ENCODE measurements around the gene IRF9. TPM values are rescaled to one million over a fixed set of nuclear protein-coding genes. Genes with fewer than 3 reads are reported as not detected.

Gene IRF9
- total and polyA plus RNA-seq, 2 donors from 2014 or later, result 88.9 to 141 TPM

GRCh38 chr14:24172871-24173281, 11.8 kb downstream of the IRF9 start:
- Histone ChIP-seq H3K4me3 (ENCODE audit: low read length in 3 of 3) (peak overlapping the region in 2 of 3 donors; percentile 44 to 69), H3K36me3 (ENCODE audit: control insufficient read depth in 2 of 3, insufficient read depth in 3 of 3, low read length in 3 of 3) (no peaks in the 10 kb centered on the region), H3K27me3 (ENCODE audit: control insufficient read depth, insufficient read depth, low read length) (no peaks in the 10 kb centered on the region), H3K27ac (ENCODE audit: low read depth in 2 of 2, low read length in 2 of 2) (no peak overlapping the region), H3K4me1 (ENCODE audit: control insufficient read depth in 2 of 3, insufficient read depth in 2 of 3, low read depth in 1 of 3, low read length in 3 of 3) (peaks cover 0 to 3% (median 0%) of the 10 kb centered on the region in 3 donors), H3K9ac (ENCODE audit: low read length in 3 of 3) (no peak overlapping the region), H3K9me3 (ENCODE audit: control insufficient read depth in 2 of 3, insufficient read depth in 1 of 3, low read length in 3 of 3) (no peaks in the 10 kb centered on the region)
- FAIRE-seq (no peak), DNase-seq (peak in 1 of 5 donors; percentile 67)
- TF ChIP-seq CTCF (IDR thresholded peaks at IDR 0.05; ENCODE audit: borderline replicate concordance, extremely low read depth, insufficient read depth), result no peak
- intact Hi-C loops (cut with DNase I), result no loop called here

GRCh38 chr14:24176599-24176998, 15.5 kb downstream of the IRF9 start:
- no peak for TF ChIP-seq CTCF (IDR thresholded peaks at IDR 0.05; ENCODE audit: borderline replicate concordance, extremely low read depth, insufficient read depth)
- H3K9me3 ChIP-seq (ENCODE audit: control insufficient read depth in 2 of 3, insufficient read depth in 1 of 3, low read length in 3 of 3), result no peaks in the 10 kb centered on the region
- peaks cover 0 to 20% (median 15%) of the 10 kb centered on the region in 3 donors for H3K4me1 ChIP-seq (ENCODE audit: control insufficient read depth in 2 of 3, insufficient read depth in 2 of 3, low read depth in 1 of 3, low read length in 3 of 3)
- H3K36me3 ChIP-seq (ENCODE audit: control insufficient read depth in 2 of 3, insufficient read depth in 3 of 3, low read length in 3 of 3), result peaks cover 0 to 9% (median 6%) of the 10 kb centered on the region in 3 donors
- intact Hi-C loops (cut with DNase I), result no loop called here
- DNase-seq (peak in 1 of 5 donors; percentile 11), FAIRE-seq (no peak)
- H3K27me3 ChIP-seq (ENCODE audit: control insufficient read depth, insufficient read depth, low read length), result no peaks in the 10 kb centered on the region
- no peak overlapping the region for H3K27ac ChIP-seq (ENCODE audit: low read depth in 2 of 2, low read length in 2 of 2)
- no peak overlapping the region for H3K4me3 ChIP-seq (ENCODE audit: low read length in 3 of 3)
- H3K9ac ChIP-seq (ENCODE audit: low read length in 3 of 3), result no peak overlapping the region

- peaks cover 0 to 18% (median 15%) of the 10 kb centered on the region in 3 donors for H3K4me1 ChIP-seq (ENCODE audit: control insufficient read depth in 2 of 3, insufficient read depth in 2 of 3, low read depth in 1 of 3, low read length in 3 of 3)
- no peak for TF ChIP-seq CTCF (IDR thresholded peaks at IDR 0.05; ENCODE audit: borderline replicate concordance, extremely low read depth, insufficient read depth)
- no peak overlapping the region for H3K4me3 ChIP-seq (ENCODE audit: low read length in 3 of 3)
- H3K9me3 ChIP-seq (ENCODE audit: control insufficient read depth in 2 of 3, insufficient read depth in 1 of 3, low read length in 3 of 3), result no peaks in the 10 kb centered on the region
- no peaks in the 10 kb centered on the region for H3K27me3 ChIP-seq (ENCODE audit: control insufficient read depth, insufficient read depth, low read length)
- H3K27ac ChIP-seq (ENCODE audit: low read depth in 2 of 2, low read length in 2 of 2), result no peak overlapping the region
- DNase-seq (peak in 1 of 5 donors; percentile 60), FAIRE-seq (no peak)
- intact Hi-C loops (cut with DNase I), result no loop called here
- no peak overlapping the region for H3K9ac ChIP-seq (ENCODE audit: low read length in 3 of 3)
- peaks cover 0 to 9% (median 6%) of the 10 kb centered on the region in 3 donors for H3K36me3 ChIP-seq (ENCODE audit: control insufficient read depth in 2 of 3, insufficient read depth in 3 of 3, low read length in 3 of 3)
Measured at GRCh38 chr14:24177041-24177825, 16.2 kb downstream of the IRF9 start.
